Panc1 (cell line): ENCODE data around the gene MPP3.

Experiments
- POLR2AphosphoS5 ChIP-seq: IDR thresholded peaks from 2 replicates; pipeline ENCODE4 v1.6.1; 2012; ENCODE audit warnings: mild to moderate bottlenecking, low read depth, low read length, moderate library complexity
- SIN3A ChIP-seq: IDR thresholded peaks from 2 replicates; pipeline ENCODE4 v1.6.1; 2012; ENCODE audit warnings: low read depth, mild to moderate bottlenecking, low read length, moderate library complexity, borderline replicate concordance; ENCODE audit not compliant: insufficient read depth
- TF ChIP-seq, protein P1 (sequence below): fragments of 450-650 bp; IDR thresholded peaks from 2 replicates; pipeline ENCODE4 v1.5.1; 2017; ENCODE audit warnings: mild to moderate bottlenecking

- TF ChIP-seq, protein P1, sequence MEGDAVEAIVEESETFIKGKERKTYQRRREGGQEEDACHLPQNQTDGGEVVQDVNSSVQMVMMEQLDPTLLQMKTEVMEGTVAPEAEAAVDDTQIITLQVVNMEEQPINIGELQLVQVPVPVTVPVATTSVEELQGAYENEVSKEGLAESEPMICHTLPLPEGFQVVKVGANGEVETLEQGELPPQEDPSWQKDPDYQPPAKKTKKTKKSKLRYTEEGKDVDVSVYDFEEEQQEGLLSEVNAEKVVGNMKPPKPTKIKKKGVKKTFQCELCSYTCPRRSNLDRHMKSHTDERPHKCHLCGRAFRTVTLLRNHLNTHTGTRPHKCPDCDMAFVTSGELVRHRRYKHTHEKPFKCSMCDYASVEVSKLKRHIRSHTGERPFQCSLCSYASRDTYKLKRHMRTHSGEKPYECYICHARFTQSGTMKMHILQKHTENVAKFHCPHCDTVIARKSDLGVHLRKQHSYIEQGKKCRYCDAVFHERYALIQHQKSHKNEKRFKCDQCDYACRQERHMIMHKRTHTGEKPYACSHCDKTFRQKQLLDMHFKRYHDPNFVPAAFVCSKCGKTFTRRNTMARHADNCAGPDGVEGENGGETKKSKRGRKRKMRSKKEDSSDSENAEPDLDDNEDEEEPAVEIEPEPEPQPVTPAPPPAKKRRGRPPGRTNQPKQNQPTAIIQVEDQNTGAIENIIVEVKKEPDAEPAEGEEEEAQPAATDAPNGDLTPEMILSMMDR = no peak
- TF ChIP-seq SIN3A = no peak
- no peak for TF ChIP-seq POLR2AphosphoS5
These were observed 20.6 kb upstream of the MPP3 start for GRCh38 chr17:43853546-43853945.
